ENCODE data around the gene CSTA.

CSTA gene

DNA sequence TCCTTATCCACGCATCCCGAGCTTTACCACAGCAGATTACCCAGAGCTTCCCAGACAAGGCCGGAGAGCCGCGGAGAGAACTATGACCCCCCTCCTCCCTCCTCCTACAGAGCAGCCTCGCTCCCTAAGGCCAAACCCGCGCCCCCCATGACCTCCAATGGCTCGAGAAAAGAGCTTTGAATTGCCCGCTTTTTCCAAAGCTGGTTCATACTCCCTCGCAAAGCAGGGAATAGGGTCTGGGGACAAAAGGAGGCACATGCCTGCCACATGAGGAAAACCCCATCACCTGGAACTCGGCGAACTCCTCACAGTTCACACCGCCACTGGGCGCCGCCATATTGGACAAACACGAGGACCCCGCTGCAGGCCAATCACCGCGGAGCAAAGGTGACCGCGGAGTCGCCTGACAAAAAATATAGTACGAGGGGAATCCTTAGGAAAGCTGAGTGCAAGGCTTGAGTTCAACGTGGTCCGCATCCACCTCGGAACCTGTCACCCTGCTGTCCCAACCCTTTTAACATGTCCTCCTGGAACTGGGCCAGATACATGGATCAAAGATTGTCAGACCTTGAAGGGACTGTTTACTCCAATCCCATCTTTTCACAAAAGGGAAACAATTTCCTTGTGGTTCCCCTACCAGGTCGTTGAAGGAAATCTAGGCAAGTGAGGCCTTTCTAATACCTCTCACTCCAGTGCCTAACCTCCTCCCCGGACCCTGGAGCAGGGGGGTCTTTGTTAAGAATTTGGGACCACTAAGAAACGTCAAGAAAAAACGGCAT lies 58.0 kb downstream of the CSTA start, which contains the start of gene MIX23:
TSS of gene MIX23 (minus strand) at position 344 of the 779 bp plus-strand sequence. CDS start at position 337, 7 bp downstream.
- DNase-seq: peak; percentile 88

GRCh38 chr3:122383771-122384697 lies 59.0 kb downstream of the CSTA start, which contains the start of gene FAM162A:
FAM162A (plus strand) TSS chr3:122384182; CDS start chr3:122384266, 84 bp downstream.
- DNase-seq: peak; percentile 92

DNA sequence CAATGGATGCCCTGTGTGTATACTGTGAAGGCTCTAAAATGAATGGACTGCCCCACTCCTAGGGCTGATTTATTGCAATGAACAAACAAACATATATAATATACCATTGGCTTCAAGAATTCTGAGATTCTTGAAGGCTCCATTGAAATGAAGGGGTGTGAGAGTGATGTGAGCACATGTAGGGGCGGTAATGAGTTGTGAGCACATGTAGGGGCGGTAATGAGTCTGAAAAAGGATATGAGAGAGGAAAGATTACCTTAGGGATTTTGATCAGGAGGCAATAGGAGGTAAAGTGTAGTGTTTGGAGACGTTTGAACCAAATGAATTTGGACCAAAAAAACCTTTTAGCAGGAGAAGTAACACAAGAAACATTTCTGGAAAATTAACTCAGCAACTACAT lies 62.7 kb downstream of the CSTA start:
- DNase-seq: no peak

GRCh38 chr3:122389197-122389596 lies 64.1 kb downstream of the CSTA start:
- DNase-seq: no peak

- no peak for DNase-seq
Observed at GRCh38 chr3:122389892-122390291, 64.8 kb downstream of the CSTA start.

DNA sequence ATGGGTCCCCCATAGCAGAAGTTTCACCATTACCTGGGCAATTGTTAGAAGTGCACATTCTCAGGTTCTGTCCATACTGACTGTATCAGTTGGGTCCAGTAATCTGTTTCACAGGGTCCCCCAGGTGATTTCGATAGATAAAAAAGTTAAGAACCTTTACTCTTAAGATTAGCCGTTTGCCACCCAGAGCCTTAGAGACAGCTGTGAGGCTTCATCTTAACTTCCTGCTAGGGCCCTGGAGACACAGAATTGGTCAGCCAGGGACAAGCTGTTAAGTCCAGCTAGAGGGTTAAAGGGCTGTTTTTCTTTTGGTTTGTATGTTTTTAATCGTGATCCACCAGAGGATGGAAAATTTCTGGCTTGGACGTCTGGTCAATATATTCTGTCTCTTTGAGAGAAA lies 65.6 kb downstream of the CSTA start:
- DNase-seq: no peak
